GM23248 (cell line): ENCODE measurements around the gene CDH13.

ENCODE experiments used
- EZH2 ChIP-seq: fragments of 200-600 bp; sonication (generic); IDR thresholded peaks from 2 replicates; pipeline ENCODE4 v1.6.1; 2018; ENCODE audit warnings: antibody characterized with exemption, mild to moderate bottlenecking; ENCODE audit not compliant: insufficient read depth, poor library complexity, severe bottlenecking
- EZH2phosphoT487 ChIP-seq: fragments of 200-600 bp; sonication (generic); IDR thresholded peaks from 2 replicates; pipeline ENCODE4 v1.6.1; 2018; ENCODE audit warnings: antibody characterized with exemption, moderate library complexity, mild to moderate bottlenecking, low read depth; ENCODE audit not compliant: insufficient read depth

DNA sequence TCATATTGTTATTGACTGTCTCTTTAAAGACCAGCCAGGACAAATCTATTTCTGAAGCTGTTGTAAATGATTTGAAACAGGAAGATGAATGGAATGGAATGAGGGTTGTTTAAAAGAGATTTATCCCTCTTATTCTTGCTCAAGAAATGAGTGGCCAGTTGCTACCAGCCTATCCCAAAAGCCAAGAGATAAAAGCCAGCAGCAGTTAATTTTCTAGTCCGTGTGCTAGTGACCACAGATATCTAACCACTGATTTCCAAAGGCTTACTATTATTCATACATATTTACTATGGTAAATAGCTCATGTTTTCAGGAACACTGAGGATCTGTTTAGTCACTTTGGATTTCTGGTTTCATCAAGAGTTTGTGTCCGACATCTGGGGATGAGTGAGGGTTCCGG lies 105.7 kb downstream of the CDH13 start:
- TF ChIP-seq EZH2phosphoT487 (no peak), EZH2 (no peak)
